HepG2 (cell line): Measurements from ENCODE around the gene ALOXE3. TPM values are rescaled to one million over a fixed set of nuclear protein-coding genes. Genes with fewer than 3 reads are reported as not detected.
A peak's percentile ranks its signal among the peaks of the same experiment; 100 is the strongest.

Experiments
- HIVEP1 ChIP-seq: sonication (generic); formaldehyde crosslinking; IDR thresholded peaks from 2 replicates; pipeline ENCODE4 v1.4.0; 2020; ENCODE audit warnings: mild to moderate bottlenecking, missing genetic modification reagents
- PCBP1 ChIP-seq: fragments of 200-400 bp; formaldehyde crosslinking; IDR thresholded peaks from 2 replicates; pipeline ENCODE4 v1.6.1; 2017; ENCODE audit warnings: mild to moderate bottlenecking, low read depth, low read length, borderline replicate concordance
- RXRB ChIP-seq: IDR thresholded peaks from 2 replicates; pipeline ENCODE4 v1.6.1; 2016; ENCODE audit warnings: borderline replicate concordance, missing genetic modification reagents, missing compliant biosample characterization
- SALL1 ChIP-seq: sonication (generic); formaldehyde crosslinking; IDR thresholded peaks from 2 replicates; pipeline ENCODE4 v1.8.0; 2022; ENCODE audit warnings: mild to moderate bottlenecking, missing genetic modification reagents
- TAF15 ChIP-seq: fragments of 200-400 bp; formaldehyde crosslinking; IDR thresholded peaks from one replicate; pipeline ENCODE4 v1.6.1; 2018; ENCODE audit warnings: mild to moderate bottlenecking, low read depth, low read length; ENCODE audit not compliant: poor library complexity, severe bottlenecking
- ZFP62 ChIP-seq: sonication (generic); formaldehyde crosslinking; IDR thresholded peaks from 2 replicates; pipeline ENCODE4 v1.4.0; 2020; ENCODE audit warnings: missing genetic modification reagents
- ZNF138 ChIP-seq: sonication (generic); formaldehyde crosslinking; IDR thresholded peaks from 2 replicates; pipeline ENCODE4 v1.5.0; 2020; ENCODE audit warnings: mild to moderate bottlenecking, low read depth, missing genetic modification reagents
- ZNF282 ChIP-seq: fragments of 450-650 bp; IDR thresholded peaks from 2 replicates; pipeline ENCODE4 v1.6.1; 2018; ENCODE audit not compliant: partially characterized antibody
- ZNF383 ChIP-seq: sonication (generic); formaldehyde crosslinking; IDR thresholded peaks from 2 replicates; pipeline ENCODE4 v1.4.0; 2020; ENCODE audit warnings: missing genetic modification reagents, mild to moderate bottlenecking, borderline replicate concordance
- ZSCAN25 ChIP-seq: sonication (generic); formaldehyde crosslinking; IDR thresholded peaks from 2 replicates; pipeline ENCODE4 v1.8.0; 2022; ENCODE audit warnings: mild to moderate bottlenecking, missing genetic modification reagents
- polyA plus RNA-seq, 8 experiments: library from polyadenylated mRNA; depleted of rRNA in 3 of 8; stranded (reverse) in 7 of 8; unstranded in 1 of 8; fragments of >200 nt; fragmentation: Illumina TruSeq in 4 of 8; extraction: Trizol in 4 of 8; gene quantifications; 2 replicates each; pipeline versions ENCODE4 v1.2.1 to v1.2.3, GENCODE V29; 2011 to 2016; ENCODE audit warnings: low read depth in 4 of 8, missing spikeins in 1 of 8, mixed read lengths in 1 of 8; ENCODE audit not compliant: insufficient read depth in 1 of 8
- total RNA-seq, 5 experiments: library from RNA; depleted of rRNA; stranded (reverse); fragments of >200 nt; fragmentation: Illumina TruSeq; extraction: Trizol; gene quantifications; 2 replicates each; pipeline ENCODE4 v1.2.3, GENCODE V29; 2016; ENCODE audit warnings: low read depth in 1 of 5
- TF ChIP-seq, protein P1 (sequence below): sonication (generic); IDR thresholded peaks from 2 replicates; pipeline ENCODE4 v1.6.1; 2016; ENCODE audit warnings: low read depth, borderline replicate concordance
- TF ChIP-seq, protein P2 (sequence below): sonication (generic); formaldehyde crosslinking; IDR thresholded peaks from 2 replicates; pipeline ENCODE4 v1.4.0; 2020; ENCODE audit warnings: missing genetic modification reagents
- TF ChIP-seq, protein P3 (sequence below): sonication (generic); formaldehyde crosslinking; IDR thresholded peaks from 2 replicates; pipeline ENCODE4 v1.4.0; 2020; ENCODE audit warnings: mild to moderate bottlenecking, missing genetic modification reagents
- TF ChIP-seq, protein P4 (sequence below): sonication (generic); formaldehyde crosslinking; IDR thresholded peaks from 2 replicates; pipeline ENCODE4 v1.4.0; 2020; ENCODE audit warnings: missing genetic modification reagents, mild to moderate bottlenecking, borderline replicate concordance
- TF ChIP-seq, protein P5 (sequence below): sonication (generic); formaldehyde crosslinking; IDR thresholded peaks from 2 replicates; pipeline ENCODE4 v1.8.0; 2022; ENCODE audit warnings: low read depth, missing genetic modification reagents
- TF ChIP-seq, protein P6 (sequence below): sonication (generic); formaldehyde crosslinking; IDR thresholded peaks from 2 replicates; pipeline ENCODE4 v1.4.0; 2020; ENCODE audit warnings: missing genetic modification reagents
- TF ChIP-seq, protein P7 (sequence below): sonication (generic); formaldehyde crosslinking; IDR thresholded peaks from 2 replicates; pipeline ENCODE4 v1.8.0; 2022; ENCODE audit warnings: mild to moderate bottlenecking, missing genetic modification reagents; ENCODE audit not compliant: insufficient replicate concordance

The ALOXE3 gene
- total and polyA plus RNA-seq, 2 of the 13 experiments (the other 11 are each of a cell fraction or from before 2014, with no cell fraction given): 0.07 TPM; not detected in 1

DNA sequence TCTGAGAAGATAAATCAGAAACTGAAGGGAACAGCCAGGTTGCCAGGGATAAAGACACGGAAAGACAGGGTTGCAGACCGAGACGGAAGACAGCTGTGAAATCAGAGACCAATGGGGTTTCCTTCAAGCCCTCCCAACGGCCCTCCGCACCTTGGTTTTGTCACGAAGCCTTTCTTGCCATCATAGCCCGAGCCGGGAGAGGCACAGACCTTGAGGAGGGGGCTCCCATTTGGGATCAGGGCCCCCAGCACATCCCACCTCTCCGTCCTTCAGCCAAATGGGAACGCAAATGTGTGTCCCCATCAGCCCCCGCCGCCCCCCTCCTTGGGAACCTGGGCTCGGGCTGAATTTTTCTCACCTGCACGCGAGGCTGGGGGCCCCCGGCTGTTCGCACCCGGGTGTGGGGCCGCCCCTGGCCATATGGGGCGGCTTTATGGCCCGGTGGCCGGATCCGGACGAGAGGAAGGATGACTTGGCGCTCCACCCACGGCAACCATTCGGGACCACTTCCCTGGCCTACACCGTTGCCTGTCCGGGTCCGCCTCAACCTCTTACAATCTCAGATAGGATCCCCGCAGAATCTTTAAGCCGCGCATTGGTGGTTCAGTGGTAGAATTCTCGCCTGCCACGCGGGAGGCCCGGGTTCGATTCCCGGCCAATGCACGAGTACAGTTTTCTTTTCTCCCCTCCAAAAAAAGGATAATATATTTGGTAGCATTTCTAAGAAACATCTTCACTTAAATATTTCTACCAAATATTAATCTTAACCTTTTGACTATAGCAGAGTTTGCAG, 7.0 kb upstream of the ALOXE3 start (continued):
- TF ChIP-seq, protein P1, sequence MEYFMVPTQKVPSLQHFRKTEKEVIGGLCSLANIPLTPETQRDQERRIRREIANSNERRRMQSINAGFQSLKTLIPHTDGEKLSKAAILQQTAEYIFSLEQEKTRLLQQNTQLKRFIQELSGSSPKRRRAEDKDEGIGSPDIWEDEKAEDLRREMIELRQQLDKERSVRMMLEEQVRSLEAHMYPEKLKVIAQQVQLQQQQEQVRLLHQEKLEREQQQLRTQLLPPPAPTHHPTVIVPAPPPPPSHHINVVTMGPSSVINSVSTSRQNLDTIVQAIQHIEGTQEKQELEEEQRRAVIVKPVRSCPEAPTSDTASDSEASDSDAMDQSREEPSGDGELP: no peak
- no peak for TF ChIP-seq ZNF138
- TF ChIP-seq PCBP1: no peak
- 0 out of 2 replicates have a peak, but pooled peaks have one; percentile 18 for TF ChIP-seq ZSCAN25 (CRISPR knock-in tag)
- TF ChIP-seq, protein P2, sequence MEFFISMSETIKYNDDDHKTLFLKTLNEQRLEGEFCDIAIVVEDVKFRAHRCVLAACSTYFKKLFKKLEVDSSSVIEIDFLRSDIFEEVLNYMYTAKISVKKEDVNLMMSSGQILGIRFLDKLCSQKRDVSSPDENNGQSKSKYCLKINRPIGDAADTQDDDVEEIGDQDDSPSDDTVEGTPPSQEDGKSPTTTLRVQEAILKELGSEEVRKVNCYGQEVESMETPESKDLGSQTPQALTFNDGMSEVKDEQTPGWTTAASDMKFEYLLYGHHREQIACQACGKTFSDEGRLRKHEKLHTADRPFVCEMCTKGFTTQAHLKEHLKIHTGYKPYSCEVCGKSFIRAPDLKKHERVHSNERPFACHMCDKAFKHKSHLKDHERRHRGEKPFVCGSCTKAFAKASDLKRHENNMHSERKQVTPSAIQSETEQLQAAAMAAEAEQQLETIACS (CRISPR knock-in tag): no peak
- TF ChIP-seq ZNF383 (CRISPR knock-in tag): no peak
- TF ChIP-seq, protein P3, sequence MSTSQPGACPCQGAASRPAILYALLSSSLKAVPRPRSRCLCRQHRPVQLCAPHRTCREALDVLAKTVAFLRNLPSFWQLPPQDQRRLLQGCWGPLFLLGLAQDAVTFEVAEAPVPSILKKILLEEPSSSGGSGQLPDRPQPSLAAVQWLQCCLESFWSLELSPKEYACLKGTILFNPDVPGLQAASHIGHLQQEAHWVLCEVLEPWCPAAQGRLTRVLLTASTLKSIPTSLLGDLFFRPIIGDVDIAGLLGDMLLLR (CRISPR knock-in tag): 0 out of 2 replicates have a peak, but pooled peaks have one; percentile 41
- TF ChIP-seq, protein P4, sequence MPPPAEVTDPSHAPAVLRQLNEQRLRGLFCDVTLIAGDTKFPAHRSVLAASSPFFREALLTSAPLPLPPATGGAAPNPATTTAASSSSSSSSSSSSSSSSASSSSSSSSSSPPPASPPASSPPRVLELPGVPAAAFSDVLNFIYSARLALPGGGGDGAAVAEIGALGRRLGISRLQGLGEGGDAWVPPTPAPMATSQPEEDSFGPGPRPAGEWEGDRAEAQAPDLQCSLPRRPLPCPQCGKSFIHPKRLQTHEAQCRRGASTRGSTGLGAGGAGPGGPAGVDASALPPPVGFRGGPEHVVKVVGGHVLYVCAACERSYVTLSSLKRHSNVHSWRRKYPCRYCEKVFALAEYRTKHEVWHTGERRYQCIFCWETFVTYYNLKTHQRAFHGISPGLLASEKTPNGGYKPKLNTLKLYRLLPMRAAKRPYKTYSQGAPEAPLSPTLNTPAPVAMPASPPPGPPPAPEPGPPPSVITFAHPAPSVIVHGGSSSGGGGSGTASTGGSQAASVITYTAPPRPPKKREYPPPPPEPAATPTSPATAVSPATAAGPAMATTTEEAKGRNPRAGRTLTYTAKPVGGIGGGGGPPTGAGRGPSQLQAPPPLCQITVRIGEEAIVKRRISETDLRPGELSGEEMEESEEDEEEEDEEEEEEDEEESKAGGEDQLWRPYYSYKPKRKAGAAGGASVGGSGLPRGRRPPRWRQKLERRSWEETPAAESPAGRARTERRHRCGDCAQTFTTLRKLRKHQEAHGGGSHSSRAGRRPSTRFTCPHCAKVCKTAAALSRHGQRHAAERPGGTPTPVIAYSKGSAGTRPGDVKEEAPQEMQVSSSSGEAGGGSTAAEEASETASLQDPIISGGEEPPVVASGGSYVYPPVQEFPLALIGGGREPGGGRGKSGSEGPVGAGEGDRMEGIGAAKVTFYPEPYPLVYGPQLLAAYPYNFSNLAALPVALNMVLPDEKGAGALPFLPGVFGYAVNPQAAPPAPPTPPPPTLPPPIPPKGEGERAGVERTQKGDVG (CRISPR knock-in tag): no peak
- TF ChIP-seq, protein P5, sequence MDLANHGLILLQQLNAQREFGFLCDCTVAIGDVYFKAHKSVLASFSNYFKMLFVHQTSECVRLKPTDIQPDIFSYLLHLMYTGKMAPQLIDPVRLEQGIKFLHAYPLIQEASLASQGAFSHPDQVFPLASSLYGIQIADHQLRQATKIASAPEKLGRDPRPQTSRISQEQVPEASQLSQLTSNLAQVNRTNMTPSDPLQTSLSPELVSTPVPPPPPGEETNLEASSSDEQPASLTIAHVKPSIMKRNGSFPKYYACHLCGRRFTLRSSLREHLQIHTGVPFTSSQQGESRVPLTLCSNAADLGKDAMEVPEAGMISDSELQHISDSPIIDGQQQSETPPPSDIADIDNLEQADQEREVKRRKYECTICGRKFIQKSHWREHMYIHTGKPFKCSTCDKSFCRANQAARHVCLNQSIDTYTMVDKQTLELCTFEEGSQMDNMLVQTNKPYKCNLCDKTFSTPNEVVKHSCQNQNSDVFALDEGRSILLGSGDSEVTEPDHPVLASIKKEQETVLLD (CRISPR knock-in tag): no peak
- TF ChIP-seq ZFP62 (CRISPR knock-in tag): no peak
- TF ChIP-seq, protein P6, sequence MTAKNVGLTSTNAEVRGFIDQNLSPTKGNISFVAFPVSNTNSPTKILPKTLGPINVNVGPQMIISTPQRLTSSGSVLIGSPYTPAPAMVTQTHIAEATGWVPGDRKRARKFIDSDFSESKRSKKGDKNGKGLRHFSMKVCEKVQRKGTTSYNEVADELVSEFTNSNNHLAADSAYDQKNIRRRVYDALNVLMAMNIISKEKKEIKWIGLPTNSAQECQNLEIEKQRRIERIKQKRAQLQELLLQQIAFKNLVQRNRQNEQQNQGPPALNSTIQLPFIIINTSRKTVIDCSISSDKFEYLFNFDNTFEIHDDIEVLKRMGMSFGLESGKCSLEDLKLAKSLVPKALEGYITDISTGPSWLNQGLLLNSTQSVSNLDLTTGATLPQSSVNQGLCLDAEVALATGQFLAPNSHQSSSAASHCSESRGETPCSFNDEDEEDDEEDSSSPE: peak; percentile 50; the same call in 1 of the 2 replicates
- TF ChIP-seq ZNF282: no peak
- TF ChIP-seq SALL1 (CRISPR knock-in tag): peak; percentile 47; the same call in 1 of the 2 replicates
- TF ChIP-seq RXRB (CRISPR knock-in tag): peak; percentile 54; the same call in 1 of the 2 replicates
- TF ChIP-seq, protein P7, sequence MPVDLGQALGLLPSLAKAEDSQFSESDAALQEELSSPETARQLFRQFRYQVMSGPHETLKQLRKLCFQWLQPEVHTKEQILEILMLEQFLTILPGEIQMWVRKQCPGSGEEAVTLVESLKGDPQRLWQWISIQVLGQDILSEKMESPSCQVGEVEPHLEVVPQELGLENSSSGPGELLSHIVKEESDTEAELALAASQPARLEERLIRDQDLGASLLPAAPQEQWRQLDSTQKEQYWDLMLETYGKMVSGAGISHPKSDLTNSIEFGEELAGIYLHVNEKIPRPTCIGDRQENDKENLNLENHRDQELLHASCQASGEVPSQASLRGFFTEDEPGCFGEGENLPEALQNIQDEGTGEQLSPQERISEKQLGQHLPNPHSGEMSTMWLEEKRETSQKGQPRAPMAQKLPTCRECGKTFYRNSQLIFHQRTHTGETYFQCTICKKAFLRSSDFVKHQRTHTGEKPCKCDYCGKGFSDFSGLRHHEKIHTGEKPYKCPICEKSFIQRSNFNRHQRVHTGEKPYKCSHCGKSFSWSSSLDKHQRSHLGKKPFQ (CRISPR knock-in tag): peak; percentile 64
- TF ChIP-seq TAF15: peak; percentile 63
- peak; percentile 26; the same call in 1 of the 2 replicates for TF ChIP-seq HIVEP1
